Raji (cell line): ENCODE results near the gene SNTA1.

Experiments
- POLR2A ChIP-seq: IDR thresholded peaks from 2 replicates; pipeline ENCODE4 v1.6.1; 2011; ENCODE audit warnings: low read depth, low read length, control low read depth; ENCODE audit not compliant: insufficient read depth

Gene SNTA1

GRCh38 chr20:33443512-33444239 lies at the start of gene SNTA1:
TSS of gene SNTA1 (minus strand) at chr20:33443763. CDS start at chr20:33443620, 143 bp downstream.
- TF ChIP-seq POLR2A: peak; percentile 45; the same call in 1 of the 2 replicates

DNA sequence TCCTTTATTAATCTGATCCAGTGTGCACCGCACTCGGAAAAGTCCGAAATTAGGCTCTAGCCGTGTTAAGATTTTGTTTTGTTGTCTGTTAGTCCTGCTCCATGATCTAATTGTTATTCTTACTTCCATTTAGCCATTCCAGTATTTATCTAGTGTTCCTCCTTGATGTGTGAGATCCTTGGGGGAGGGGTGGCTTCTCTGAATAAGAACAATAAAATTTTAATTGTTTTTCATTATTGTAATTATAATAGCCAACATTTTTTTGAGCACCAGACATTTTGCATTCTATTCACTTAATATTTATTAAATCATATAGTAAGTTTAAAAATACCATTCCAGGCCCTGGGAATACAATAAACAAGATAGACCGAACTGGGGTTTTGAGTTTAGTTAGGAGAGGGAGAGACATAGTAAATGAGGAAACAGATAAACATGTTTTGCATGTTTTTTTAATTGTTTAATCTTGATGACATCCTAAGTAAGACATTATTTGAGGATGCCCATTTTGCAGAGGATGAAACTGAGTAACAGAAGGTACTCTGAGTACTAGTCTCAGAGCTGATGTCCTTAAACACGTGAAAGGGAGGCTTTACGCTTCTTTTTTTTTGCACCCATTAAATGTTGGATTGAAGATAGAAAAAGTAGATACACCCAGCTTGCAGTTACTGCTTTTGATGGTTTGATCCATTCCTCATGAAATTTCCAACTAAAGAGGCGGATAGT lies 47.5 kb upstream of the SNTA1 start:
- no peak for TF ChIP-seq POLR2A

DNA sequence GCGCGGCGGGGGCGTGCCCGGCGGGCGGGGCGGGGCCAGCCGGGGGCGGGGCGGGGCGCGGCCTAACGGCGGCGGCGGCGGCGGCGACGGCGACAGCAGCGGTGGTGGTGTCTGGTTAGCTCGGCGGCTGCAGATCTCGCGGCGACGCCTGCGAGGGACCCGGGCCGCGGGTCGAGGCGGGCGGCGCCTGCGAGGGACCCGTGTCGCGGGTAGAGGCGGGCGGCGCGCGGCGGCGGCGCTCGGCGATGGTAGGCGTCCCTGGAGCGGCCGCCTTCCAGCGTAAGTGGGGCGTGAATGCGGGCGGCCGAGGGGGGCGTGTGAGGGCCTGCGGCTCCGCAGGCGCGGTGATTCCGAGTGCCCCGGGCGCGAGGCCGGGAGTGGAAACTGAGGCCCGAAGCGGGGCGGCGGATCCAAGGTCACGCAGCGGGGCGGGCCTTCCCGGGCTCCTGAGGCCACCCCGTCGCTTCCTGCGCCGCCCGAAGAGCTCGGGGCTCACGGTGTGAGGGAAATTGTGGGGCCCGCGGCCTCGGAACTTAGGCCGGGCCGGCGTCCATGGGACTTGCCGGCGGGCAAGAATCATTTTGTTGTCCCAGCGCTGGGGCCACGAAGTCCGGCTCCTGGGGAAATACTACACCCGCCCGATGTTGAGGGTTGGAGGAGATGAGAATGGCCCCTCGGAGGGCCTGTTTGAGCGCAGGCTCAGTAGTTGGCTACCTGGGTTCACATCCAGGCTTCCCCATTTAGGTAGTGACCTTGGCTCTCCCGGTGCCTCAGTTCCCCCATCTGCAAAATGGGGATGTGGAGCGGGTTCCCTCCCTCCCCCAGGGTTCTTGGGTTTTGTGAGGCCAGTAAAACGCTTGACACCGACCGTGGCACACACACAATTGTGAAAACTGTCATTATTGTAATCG lies 46.7 kb upstream of the SNTA1 start, which contains the start of gene CBFA2T2:
TSS of gene CBFA2T2 (plus strand) at position 74 of the 911 bp plus-strand sequence. CDS start at position 246, 172 bp downstream.
- no peak for TF ChIP-seq POLR2A

DNA sequence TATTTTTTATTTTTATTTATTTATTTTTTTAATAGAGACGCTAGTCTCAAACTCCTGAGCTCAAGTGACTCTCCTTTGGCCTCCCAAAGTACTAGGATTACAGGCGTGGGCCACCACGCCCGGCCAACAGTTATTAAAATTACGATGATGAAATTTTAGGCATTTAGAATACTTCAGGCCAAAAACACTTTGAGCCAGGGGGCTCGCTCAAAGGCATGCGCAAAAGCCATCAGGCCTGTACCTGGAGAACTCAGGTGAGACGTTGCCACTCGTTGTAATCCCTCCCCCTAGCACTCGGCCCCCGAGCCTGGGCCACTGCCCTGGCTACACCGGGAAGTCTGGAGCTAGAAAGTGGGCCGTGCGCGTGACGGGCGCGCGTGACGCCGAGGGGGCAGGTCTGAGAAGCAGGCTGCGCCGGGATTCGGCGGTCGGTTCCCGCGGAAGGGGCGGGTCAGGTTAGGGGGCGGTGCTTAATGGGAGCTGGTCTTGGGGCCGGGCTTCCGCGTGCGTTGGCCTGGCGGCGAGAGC lies 46.0 kb upstream of the SNTA1 start:
- peak; percentile 97 for TF ChIP-seq POLR2A

GRCh38 chr20:33488201-33488600 lies 44.6 kb upstream of the SNTA1 start:
- TF ChIP-seq POLR2A: no peak

- no peak for TF ChIP-seq POLR2A
These were observed 39.0 kb upstream of the SNTA1 start for GRCh38 chr20:33482581-33482980.

- no peak for TF ChIP-seq POLR2A
These were observed 37.9 kb upstream of the SNTA1 start for GRCh38 chr20:33481431-33481941.

DNA sequence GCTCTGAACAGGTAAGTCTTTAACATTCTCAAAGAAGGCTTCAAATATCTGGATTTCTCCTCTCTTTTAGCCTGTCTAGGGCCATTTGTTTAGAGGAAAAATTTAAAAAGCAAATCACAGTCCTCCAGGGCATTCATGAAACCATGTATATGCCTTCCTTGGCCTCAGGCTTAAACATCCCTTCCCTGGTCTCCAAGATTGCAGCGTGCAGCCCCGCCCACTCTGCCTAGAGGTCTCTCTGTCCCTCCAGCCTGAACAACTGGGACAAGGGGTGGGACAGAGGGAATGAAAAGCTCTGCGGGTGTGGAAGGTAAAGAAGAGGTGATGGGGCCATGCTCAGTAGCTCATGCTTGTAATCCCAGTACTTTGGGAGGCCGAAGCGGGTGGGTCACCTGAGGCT lies 36.5 kb upstream of the SNTA1 start:
- no peak for TF ChIP-seq POLR2A

DNA sequence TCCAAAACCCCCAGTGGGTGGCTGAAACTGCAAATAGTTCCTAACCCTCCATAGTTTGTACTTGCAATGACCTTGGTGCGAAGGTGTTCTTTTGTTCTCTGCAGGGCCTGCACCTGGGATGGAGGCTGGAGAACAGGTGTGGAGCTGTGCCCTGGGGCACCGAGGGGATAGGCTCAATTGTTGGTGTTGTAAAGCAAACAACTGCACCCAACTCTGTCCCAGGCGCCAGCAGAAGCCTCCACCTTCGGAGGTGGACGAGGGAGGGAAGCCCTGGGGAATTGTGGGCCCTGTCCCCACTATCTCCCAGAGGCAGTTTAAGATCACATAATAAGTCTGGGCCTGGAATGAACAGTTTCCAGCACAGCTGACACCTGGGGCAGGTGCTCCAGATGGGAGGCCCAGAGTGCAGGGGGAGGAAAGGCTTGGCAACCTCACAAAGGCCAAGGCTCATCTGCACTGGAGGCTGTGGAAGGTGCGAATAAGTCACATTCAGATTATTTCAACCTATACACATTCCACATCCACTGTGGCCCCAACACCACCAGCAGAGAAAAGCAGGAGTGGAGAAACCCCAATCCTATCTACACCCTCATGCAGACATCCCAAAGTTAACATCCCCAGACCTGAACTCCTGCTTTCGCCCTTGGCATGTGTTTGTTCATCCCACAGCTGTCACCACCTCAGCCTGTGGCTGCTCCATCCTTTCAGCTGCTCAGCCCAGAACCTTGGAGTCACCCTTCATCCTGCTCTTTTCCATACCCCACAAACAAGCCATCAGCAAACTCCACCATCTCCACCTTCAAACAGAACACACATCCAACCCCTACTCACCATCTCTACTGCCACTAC lies 34.0 kb upstream of the SNTA1 start:
- TF ChIP-seq POLR2A: no peak

DNA sequence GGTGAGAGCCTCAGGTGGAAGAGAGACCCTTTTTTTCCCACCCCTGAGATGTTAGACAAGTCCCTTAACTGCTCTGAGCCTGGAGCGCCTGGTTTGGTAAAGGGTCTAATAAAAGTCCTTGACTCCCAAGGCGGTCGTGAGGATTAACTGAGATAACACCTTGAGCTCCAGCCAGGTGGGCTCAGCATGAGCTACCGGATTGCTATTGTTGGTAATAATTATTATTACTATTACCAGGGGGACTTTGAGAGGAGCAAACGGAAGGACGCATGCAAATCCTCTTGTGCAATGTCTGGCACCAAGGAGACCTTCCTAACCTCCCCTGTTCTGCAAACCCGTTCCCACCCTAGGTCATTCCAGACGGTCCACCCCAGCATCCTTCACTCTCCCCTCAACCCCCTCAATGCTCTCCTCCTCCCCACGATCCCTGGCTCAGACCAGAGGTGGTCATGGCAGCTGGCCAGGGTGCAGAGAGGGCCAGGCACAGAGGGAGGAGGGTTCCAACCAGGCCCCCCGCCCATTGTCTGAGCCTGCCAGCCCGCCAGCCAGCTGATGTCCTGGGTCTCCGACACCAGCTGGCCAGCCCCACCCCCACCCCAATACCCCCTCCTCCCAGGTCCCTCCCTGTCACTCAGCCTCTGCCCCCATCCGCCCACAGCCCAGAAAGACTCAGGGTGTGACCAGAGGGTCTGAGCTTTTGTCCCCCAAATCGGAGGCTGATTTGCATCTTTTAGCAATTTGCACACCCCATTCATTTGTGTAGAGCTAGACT lies 32.0 kb upstream of the SNTA1 start:
- no peak for TF ChIP-seq POLR2A

- no peak for TF ChIP-seq POLR2A
These were observed 31.4 kb upstream of the SNTA1 start for GRCh38 chr20:33474963-33475362.

DNA sequence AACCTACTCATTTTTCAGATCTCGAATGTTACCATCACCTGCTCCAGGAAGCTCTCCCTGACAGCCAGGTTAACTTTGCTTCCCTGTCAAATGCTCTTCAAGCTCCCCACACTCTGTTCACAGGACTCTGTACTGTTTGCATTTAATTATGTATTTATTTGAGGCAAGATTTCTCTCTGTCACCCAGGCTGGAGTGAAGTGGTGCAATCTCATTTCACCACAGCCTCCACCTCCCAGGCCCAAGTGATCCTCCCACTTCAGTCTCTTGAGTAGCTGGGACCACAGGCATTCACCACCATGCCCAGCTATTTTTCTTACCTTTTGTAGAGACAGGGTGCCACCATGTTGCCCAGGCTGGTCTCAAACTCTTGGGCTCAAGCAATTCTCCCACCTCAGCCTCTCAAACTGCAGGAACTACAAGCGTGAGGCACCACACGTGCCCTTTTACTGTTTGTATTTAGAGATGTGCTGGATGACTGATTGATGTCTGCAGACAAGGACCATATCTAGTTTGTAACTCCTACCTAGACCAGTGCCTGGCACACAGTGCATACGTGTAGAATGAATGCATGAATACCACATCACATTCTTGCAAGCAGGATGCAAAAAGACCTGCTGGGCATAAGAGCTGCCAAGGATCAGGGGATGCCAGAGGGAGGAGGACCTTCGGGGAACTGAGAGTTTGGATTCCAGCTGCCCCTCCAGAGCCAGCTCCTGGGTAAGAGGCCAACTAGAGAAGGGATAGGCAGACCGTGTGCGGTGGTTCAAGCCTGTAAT lies 30.7 kb upstream of the SNTA1 start:
- no peak for TF ChIP-seq POLR2A
